Mesendoderm (in vitro differentiated cells): ENCODE results near the gene COLEC12.

Source experiments
- DNase-seq: peaks from one replicate; pipeline ENCODE4 v3.0.0; 2013
- H2AK5ac ChIP-seq: 2 replicates; pipeline ENCODE4 v1.6.1; 2013; ENCODE audit warnings: low read length, inconsistent platforms
- H2BK120ac ChIP-seq: 2 replicates; pipeline ENCODE4 v1.6.1; 2013; ENCODE audit warnings: low read depth, mild to moderate bottlenecking, low read length, moderate library complexity, mixed read lengths
- H2BK15ac ChIP-seq: replicated peaks from 2 replicates; pipeline ENCODE4 v1.6.1; 2013; ENCODE audit warnings: low read depth, mild to moderate bottlenecking, moderate library complexity
- H2BK5ac ChIP-seq: 2 replicates; pipeline ENCODE4 v1.6.1; 2013; ENCODE audit warnings: low read length, inconsistent platforms
- H3K18ac ChIP-seq: 2 replicates; pipeline ENCODE4 v1.6.1; 2013; ENCODE audit warnings: mild to moderate bottlenecking, low read length, mixed read lengths
- H3K23ac ChIP-seq: one replicate; pipeline ENCODE4 v1.6.1; 2013; ENCODE audit warnings: low read length
- H3K27ac ChIP-seq: 2 replicates; pipeline ENCODE4 v1.5.1; 2013; ENCODE audit warnings: low read depth, mild to moderate bottlenecking, inconsistent platforms, low read length, moderate library complexity
- H3K27me3 ChIP-seq: 2 replicates; pipeline ENCODE4 v1.6.1; 2013; ENCODE audit warnings: low read length, control low read depth, mild to moderate bottlenecking, inconsistent platforms; ENCODE audit not compliant: insufficient read depth, poor library complexity
- H3K36me3 ChIP-seq: 2 replicates; pipeline ENCODE4 v1.6.1; 2013; ENCODE audit warnings: low read length, inconsistent platforms; ENCODE audit not compliant: control insufficient read depth, insufficient read depth
- H3K4ac ChIP-seq: one replicate; pipeline ENCODE4 v1.6.1; 2013; ENCODE audit warnings: low read depth, mild to moderate bottlenecking, low read length, moderate library complexity
- H3K4me1 ChIP-seq: 2 replicates; pipeline ENCODE4 v1.6.1; 2013; ENCODE audit warnings: low read depth, low read length, inconsistent platforms; ENCODE audit not compliant: control insufficient read depth
- H3K4me2 ChIP-seq: 2 replicates; pipeline ENCODE4 v1.6.1; 2013; ENCODE audit warnings: low read length
- H3K4me3 ChIP-seq: 2 replicates; pipeline ENCODE4 v1.5.1; 2013; ENCODE audit warnings: mild to moderate bottlenecking, low read length
- H3K56ac ChIP-seq: one replicate; pipeline ENCODE4 v1.6.1; 2013; ENCODE audit warnings: low read length
- H3K79me1 ChIP-seq: 2 replicates; pipeline ENCODE4 v1.6.1; 2013; ENCODE audit warnings: low read length, inconsistent platforms
- H3K79me2 ChIP-seq: 2 replicates; pipeline ENCODE4 v1.6.1; 2013; ENCODE audit warnings: mild to moderate bottlenecking, low read length; ENCODE audit not compliant: control insufficient read depth, insufficient read depth
- H3K9ac ChIP-seq: 2 replicates; pipeline ENCODE4 v1.6.1; 2013; ENCODE audit warnings: low read length, inconsistent platforms
- H4K5ac ChIP-seq: one replicate; pipeline ENCODE4 v1.6.1; 2013; ENCODE audit warnings: low read length
- H4K8ac ChIP-seq: one replicate; pipeline ENCODE4 v1.6.1; 2013; ENCODE audit warnings: low read depth, mild to moderate bottlenecking, control low read depth, low read length, moderate library complexity
- WGBS: extraction: QIAGEN DNeasy Blood & Tissue Kit; methylation state at CpG from one replicate; pipeline ENCODE4 v1.1.7; 2013; ENCODE audit warnings: low lambda C conversion rate, missing lambda C conversion rate; ENCODE audit not compliant: insufficient coverage; ENCODE audit errors: extremely low coverage; 5-methylcytosine and 5-hydroxymethylcytosine counted together

Gene COLEC12

GRCh38 chr18:366466-367061, 133.9 kb downstream of the COLEC12 start:
- H3K56ac ChIP-seq = no peak overlapping the region
- H2BK5ac ChIP-seq = no peak overlapping the region
- no peak overlapping the region for H3K4me3 ChIP-seq
- H3K23ac ChIP-seq = no peak overlapping the region
- no CpG with 5 or more reads among the region's 9 CpGs for WGBS
- no peak overlapping the region for H2BK120ac ChIP-seq
- no peak overlapping the region for H4K8ac ChIP-seq
- no peak overlapping the region for H3K4me2 ChIP-seq
- no peaks in the 10 kb centered on the region for H3K79me2 ChIP-seq
- H3K9ac ChIP-seq = no peak overlapping the region
- no peak overlapping the region for H2AK5ac ChIP-seq
- H4K5ac ChIP-seq = no peak overlapping the region
- H3K27ac ChIP-seq = no peak overlapping the region
- no peak overlapping the region for H3K18ac ChIP-seq
- no peaks in the 10 kb centered on the region for H3K79me1 ChIP-seq
- peak; percentile 49 for DNase-seq
- no peak overlapping the region for H3K4ac ChIP-seq
- H2BK15ac ChIP-seq = no peak overlapping the region
- H3K36me3 ChIP-seq = no peaks in the 10 kb centered on the region
- H3K27me3 ChIP-seq = no peaks in the 10 kb centered on the region
- peaks cover 2% of the 10 kb centered on the region for H3K4me1 ChIP-seq

DNA sequence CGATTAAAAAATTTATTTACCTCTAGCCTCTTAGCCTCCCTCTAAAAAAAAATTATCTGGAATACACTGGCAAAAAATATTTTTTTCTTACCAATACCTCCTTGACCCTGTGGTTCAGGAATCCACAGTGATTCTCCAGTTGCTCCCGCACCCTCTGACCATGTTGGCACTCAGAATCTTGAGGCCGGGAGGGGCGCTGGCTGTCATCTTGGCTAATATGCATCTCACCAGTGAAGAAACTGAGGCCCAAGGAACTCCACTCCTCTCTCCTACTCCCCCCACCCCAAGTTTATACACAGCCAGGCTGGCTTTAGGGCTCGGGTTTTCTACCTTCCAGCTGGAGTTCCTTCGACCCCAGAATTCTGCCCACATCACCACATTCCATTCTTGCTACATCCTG, 134.8 kb downstream of the COLEC12 start:
- no peak overlapping the region for H3K4me3 ChIP-seq
- H3K4me2 ChIP-seq = no peak overlapping the region
- no peak overlapping the region for H3K23ac ChIP-seq
- no peaks in the 10 kb centered on the region for H3K27me3 ChIP-seq
- no peak overlapping the region for H4K5ac ChIP-seq
- WGBS = no CpG with 5 or more reads among the region's 6 CpGs
- H2BK120ac ChIP-seq = no peak overlapping the region
- H3K9ac ChIP-seq = no peak overlapping the region
- no peak overlapping the region for H2BK15ac ChIP-seq
- H3K36me3 ChIP-seq = no peaks in the 10 kb centered on the region
- no peak overlapping the region for H3K4ac ChIP-seq
- H3K56ac ChIP-seq = no peak overlapping the region
- H3K79me2 ChIP-seq = no peaks in the 10 kb centered on the region
- no peaks in the 10 kb centered on the region for H3K79me1 ChIP-seq
- no peak overlapping the region for H2AK5ac ChIP-seq
- H3K4me1 ChIP-seq = peaks cover 2% of the 10 kb centered on the region
- H3K27ac ChIP-seq = no peak overlapping the region
- H3K18ac ChIP-seq = no peak overlapping the region
- no peak overlapping the region for H2BK5ac ChIP-seq
- DNase-seq = no peak
- H4K8ac ChIP-seq = no peak overlapping the region

DNA sequence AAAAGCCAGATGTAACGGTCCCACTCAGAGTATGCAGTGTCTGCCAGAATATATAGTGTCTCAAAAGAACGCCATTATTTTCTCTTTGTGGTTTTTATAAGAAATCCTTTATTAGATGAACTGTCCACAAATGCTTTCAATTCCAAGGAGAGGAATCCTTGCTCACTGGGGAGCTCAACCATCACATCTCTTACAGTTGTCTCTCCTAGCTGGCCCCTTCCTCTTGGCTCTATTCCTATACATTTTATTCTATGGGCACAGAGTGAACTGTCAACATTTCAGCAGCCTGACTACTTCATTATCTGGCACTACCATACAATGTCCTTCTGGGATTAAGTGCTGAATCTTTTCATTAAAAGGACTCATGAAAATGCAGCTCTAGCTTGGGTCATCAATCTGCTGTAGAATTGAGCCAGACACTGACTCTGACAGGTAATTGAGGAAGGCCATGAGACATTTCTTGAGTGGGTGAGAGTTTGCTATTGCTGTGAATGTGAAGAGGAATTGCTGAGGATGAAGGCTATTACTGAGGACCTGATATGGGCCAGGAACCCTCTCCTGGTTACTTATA, 136.2 kb downstream of the COLEC12 start:
- Histone ChIP-seq H3K27ac (no peak overlapping the region), H3K56ac (no peak overlapping the region), H2BK15ac (no peak overlapping the region), H3K4me1 (peaks cover 2% of the 10 kb centered on the region), H3K27me3 (no peaks in the 10 kb centered on the region), H3K79me1 (no peaks in the 10 kb centered on the region), H3K23ac (no peak overlapping the region), H3K4me2 (no peak overlapping the region), H4K8ac (no peak overlapping the region), H3K79me2 (no peaks in the 10 kb centered on the region), H3K36me3 (no peaks in the 10 kb centered on the region), H2AK5ac (no peak overlapping the region), H2BK120ac (no peak overlapping the region), H3K18ac (no peak overlapping the region), H2BK5ac (no peak overlapping the region), H4K5ac (no peak overlapping the region), H3K4me3 (no peak overlapping the region), H3K9ac (no peak overlapping the region), H3K4ac (no peak overlapping the region)
- WGBS = no CpG with 5 or more reads among the region's 2 CpGs
- no peak for DNase-seq

DNA sequence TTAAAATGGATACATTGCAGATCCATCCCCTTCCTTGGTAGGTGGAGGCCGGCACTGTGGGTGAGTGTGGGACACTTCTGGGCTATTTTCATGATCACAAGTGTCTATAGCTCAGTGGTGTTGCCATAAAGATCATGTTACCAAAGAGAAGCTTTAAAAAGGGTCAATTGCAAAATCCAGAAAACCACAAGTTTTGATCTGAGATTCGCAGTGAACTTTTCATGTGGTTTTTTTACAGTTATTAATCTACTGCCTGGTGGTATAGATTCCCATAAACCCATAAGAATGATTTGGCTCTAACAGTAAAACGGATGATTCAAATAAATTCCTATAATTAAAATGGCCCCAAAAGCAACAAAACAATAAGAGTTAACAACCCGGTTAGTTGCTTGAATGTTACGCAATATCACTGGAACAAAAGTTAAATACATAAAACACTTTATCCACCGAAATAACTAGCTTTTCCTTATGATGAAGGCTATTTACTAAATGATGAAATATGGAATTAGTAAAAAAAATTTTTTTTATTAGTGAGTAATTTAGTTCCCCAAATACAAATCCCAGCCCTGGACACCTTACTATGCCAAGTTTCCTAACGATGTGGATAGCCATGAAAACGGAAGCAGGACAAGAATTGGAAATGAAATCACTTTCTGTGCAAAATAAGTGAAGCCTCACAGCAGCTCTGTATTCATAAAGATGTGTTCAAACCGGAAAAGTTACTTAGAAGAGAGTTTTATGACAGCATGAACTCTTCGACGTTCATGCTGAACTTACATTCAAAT, 137.0 kb downstream of the COLEC12 start:
- peaks cover 2% of the 10 kb centered on the region for H3K4me1 ChIP-seq
- H3K27ac ChIP-seq = no peak overlapping the region
- no CpG with 5 or more reads among the region's 11 CpGs for WGBS

GRCh38 chr18:362311-363290, 137.9 kb downstream of the COLEC12 start:
- Histone ChIP-seq H3K23ac (no peak overlapping the region), H3K9ac (no peak overlapping the region), H4K5ac (no peak overlapping the region), H3K4me1 (peaks cover 2% of the 10 kb centered on the region), H3K27ac (no peak overlapping the region), H3K4me2 (no peak overlapping the region), H3K4ac (no peak overlapping the region), H3K4me3 (no peak overlapping the region), H2AK5ac (no peak overlapping the region), H3K79me2 (no peaks in the 10 kb centered on the region), H4K8ac (no peak overlapping the region), H2BK120ac (no peak overlapping the region), H3K18ac (no peak overlapping the region), H2BK5ac (no peak overlapping the region), H3K79me1 (no peaks in the 10 kb centered on the region), H3K27me3 (no peaks in the 10 kb centered on the region), H3K56ac (no peak overlapping the region), H2BK15ac (no peak overlapping the region), H3K36me3 (no peaks in the 10 kb centered on the region)
- WGBS = no CpG with 5 or more reads among the region's 12 CpGs
- DNase-seq = no peak

More for the DNA sequence above, 137.0 kb downstream of the COLEC12 start:
- no peak overlapping the region for H3K56ac ChIP-seq
- no peak overlapping the region for H3K4me2 ChIP-seq
- no peak overlapping the region for H3K9ac ChIP-seq
- no peak overlapping the region for H2BK5ac ChIP-seq
- no peaks in the 10 kb centered on the region for H3K79me2 ChIP-seq
- no peak overlapping the region for H2AK5ac ChIP-seq
- no peak for DNase-seq
- no peak overlapping the region for H3K18ac ChIP-seq
- no peak overlapping the region for H4K5ac ChIP-seq
- H4K8ac ChIP-seq = no peak overlapping the region
- no peak overlapping the region for H3K4me3 ChIP-seq
- no peaks in the 10 kb centered on the region for H3K27me3 ChIP-seq
- no peak overlapping the region for H3K4ac ChIP-seq
- H2BK120ac ChIP-seq = no peak overlapping the region
- H3K79me1 ChIP-seq = no peaks in the 10 kb centered on the region
- no peak overlapping the region for H2BK15ac ChIP-seq
- H3K23ac ChIP-seq = no peak overlapping the region
- no peaks in the 10 kb centered on the region for H3K36me3 ChIP-seq
